HCT116 (cell line): ENCODE data around the gene PLOD2. TPM values are rescaled to one million over a fixed set of nuclear protein-coding genes. Genes with fewer than 3 reads are reported as not detected.

Experiments used
- ATAC-seq: fragments of 200-7000 bp; cut with Tn5 transposase; 2 replicates; pipeline ENCODE4 v1.9.1; 2020; ENCODE audit warnings: mild to moderate bottlenecking, moderate library complexity
- BruUV-seq: library from RNA; stranded (reverse); fragments of 400-500 nt; replicated peaks from 2 replicates; lab custom pipeline; 2021; lab: Mats Ljungman, UMichigan
- CTCF ChIA-PET: fragments of 300-600 bp; sonication (Branson Sonifier 250); formaldehyde crosslinking; loops from one replicate; lab custom pipeline; 2021; ENCODE audit warnings: antibody characterized with exemption; lab: Charles Lee
- POLR2A ChIA-PET: fragments of 300-600, 350-600 bp; sonication (Branson Sonifier 250); formaldehyde crosslinking; loops from one replicate; lab custom pipeline; 2021; ENCODE audit warnings: antibody characterized with exemption; lab: Charles Lee
- RAD21 ChIA-PET, 2 experiments: fragments of 300-600 bp; sonication (Branson Sonifier 250); formaldehyde crosslinking; loops; one replicate each; lab custom pipeline; 2023; ENCODE audit warnings: low total read pairs in 2 of 2; ENCODE audit not compliant: uncharacterized antibody in 2 of 2, unreplicated experiment in 2 of 2, low non-redundant PET in 1 of 2; lab: Charles Lee
- DNase-seq: peaks from one replicate; pipeline ENCODE4 v3.0.0-alpha.2; 2010; ENCODE audit warnings: low read depth, low spot score
- H2AFZ ChIP-seq: fragments of 200-600 bp; shearing (Covaris generic), sonication (generic); 2 replicates; pipeline ENCODE4 v1.6.1; 2017; ENCODE audit warnings: low read depth, mixed run types, mixed read lengths, antibody characterized with exemption, low read length; ENCODE audit not compliant: poor library complexity, severe bottlenecking
- H3K27ac ChIP-seq: 2 replicates; pipeline ENCODE4 v1.5.1; 2012; ENCODE audit warnings: low read depth, low read length
- H3K27me3 ChIP-seq: fragments of 200-600 bp; sonication (generic); 2 replicates; pipeline ENCODE4 v1.6.1; 2016; ENCODE audit warnings: mixed run types, low read length, mixed read lengths; ENCODE audit not compliant: insufficient read depth
- H3K36me3 ChIP-seq, 2 experiments: fragments of 200-500 bp in 1 of 2; fragments of 200-600 bp in 1 of 2; sonication (Bioruptor generic) in 1 of 2; sonication (generic) in 1 of 2; 2 replicates each; pipeline versions ENCODE4 v1.5.1 to v1.6.1; 2014 to 2016; ENCODE audit warnings: low read length in 2 of 2, inconsistent platforms in 1 of 2, mixed read lengths in 1 of 2, mixed run types in 1 of 2; ENCODE audit not compliant: insufficient read depth in 2 of 2, control insufficient read depth in 1 of 2
- H3K4me1 ChIP-seq, 2 experiments: fragments of 200-600 bp in 1 of 2; sonication (generic) in 1 of 2; 2 replicates each; pipeline versions ENCODE4 v1.5.1 to v1.6.1; 2012 to 2017; ENCODE audit warnings: low read length in 2 of 2, inconsistent platforms in 1 of 2, mild to moderate bottlenecking in 1 of 2, mixed read lengths in 1 of 2, mixed run types in 1 of 2, moderate library complexity in 1 of 2; ENCODE audit not compliant: insufficient read depth in 2 of 2, control insufficient read depth in 1 of 2
- H3K4me2 ChIP-seq: fragments of 200-600 bp; sonication (generic); 2 replicates; pipeline ENCODE4 v1.6.1; 2017; ENCODE audit warnings: mixed run types, low read length, mixed read lengths
- H3K4me3 ChIP-seq, 2 experiments: fragments of 200-600 bp in 1 of 2; sonication (generic) in 1 of 2; replicated peaks in 1 of 2; 2 replicates each; pipeline ENCODE4 v1.5.1; 2011 to 2016; ENCODE audit warnings: low read length in 2 of 2, control low read depth in 1 of 2, low read depth in 1 of 2, mild to moderate bottlenecking in 1 of 2, mixed read lengths in 1 of 2, mixed run types in 1 of 2
- H3K79me2 ChIP-seq: fragments of 200-600 bp; sonication (generic); 2 replicates; pipeline ENCODE4 v1.6.1; 2017; ENCODE audit warnings: mild to moderate bottlenecking, mixed run types, low read length, moderate library complexity, mixed read lengths; ENCODE audit not compliant: insufficient read depth
- H3K9ac ChIP-seq: fragments of 200-600 bp; sonication (generic); 2 replicates; pipeline ENCODE4 v1.6.1; 2016; ENCODE audit warnings: low read length, mixed read lengths
- H3K9me2 ChIP-seq: fragments of 200-600 bp; sonication (generic), shearing (Covaris generic); 2 replicates; pipeline ENCODE4 v1.6.1; 2017; ENCODE audit warnings: mixed run types, mild to moderate bottlenecking, moderate library complexity; ENCODE audit not compliant: insufficient read depth
- H3K9me3 ChIP-seq, 2 experiments: fragments of 200-500 bp in 1 of 2; fragments of 200-600 bp in 1 of 2; sonication (Bioruptor generic) in 1 of 2; sonication (generic) in 1 of 2; 2 replicates each; pipeline ENCODE4 v1.6.1; 2014 to 2017; ENCODE audit warnings: low read length in 2 of 2, mixed read lengths in 2 of 2, inconsistent platforms in 1 of 2, low read depth in 1 of 2, mild to moderate bottlenecking in 1 of 2, mixed run types in 1 of 2, moderate library complexity in 1 of 2; ENCODE audit not compliant: control insufficient read depth in 1 of 2, insufficient read depth in 1 of 2
- H4K20me1 ChIP-seq: fragments of 200-600 bp; sonication (generic), shearing (Covaris generic); 2 replicates; pipeline ENCODE4 v1.6.1; 2017; ENCODE audit warnings: mixed run types, mild to moderate bottlenecking, moderate library complexity; ENCODE audit not compliant: insufficient read depth
- ATF3 ChIP-seq: IDR thresholded peaks from 2 replicates; pipeline ENCODE4 v1.6.1; 2012
- CBX3 ChIP-seq: IDR thresholded peaks from 2 replicates; pipeline ENCODE4 v1.6.1; 2012; ENCODE audit warnings: low read depth
- CEBPB ChIP-seq: IDR thresholded peaks from 2 replicates; pipeline ENCODE4 v1.6.1; 2012; ENCODE audit warnings: low read depth
- CTCF ChIP-seq, 3 experiments: fragments of 200-600 bp in 1 of 3; sonication (generic) in 1 of 3; IDR thresholded peaks in 2 of 3; conservative IDR thresholded peaks in 1 of 3; 2 replicates each; pipeline ENCODE4 v1.5.1; 2012 to 2017; ENCODE audit warnings: low read depth in 2 of 3, low read length in 2 of 3, antibody characterized with exemption in 1 of 3, borderline replicate concordance in 1 of 3, control low read depth in 1 of 3, mild to moderate bottlenecking in 1 of 3, mixed read lengths in 1 of 3, mixed run types in 1 of 3, moderate library complexity in 1 of 3; ENCODE audit not compliant: insufficient read depth in 1 of 3
- EGR1 ChIP-seq: IDR thresholded peaks from 2 replicates; pipeline ENCODE4 v1.6.1; 2012; ENCODE audit warnings: low read depth
- ELF1 ChIP-seq: IDR thresholded peaks from 2 replicates; pipeline ENCODE4 v1.6.1; 2012; ENCODE audit warnings: low read depth, borderline replicate concordance
- EZH2 ChIP-seq: fragments of 200-600 bp; sonication (generic); IDR thresholded peaks from 2 replicates; pipeline ENCODE4 v1.6.1; 2017; ENCODE audit warnings: antibody characterized with exemption, mixed run types
- EZH2phosphoT487 ChIP-seq: fragments of 200-600 bp; IDR thresholded peaks from 2 replicates; pipeline ENCODE4 v1.6.1; 2018; ENCODE audit warnings: antibody characterized with exemption, borderline replicate concordance
- FOSL1 ChIP-seq: IDR thresholded peaks from 2 replicates; pipeline ENCODE4 v1.6.1; 2012; ENCODE audit warnings: low read depth
- JUND ChIP-seq: IDR thresholded peaks from 2 replicates; pipeline ENCODE4 v1.6.1; 2012
- MAX ChIP-seq: IDR thresholded peaks from 2 replicates; pipeline ENCODE4 v1.6.1; 2012
- POLR2A ChIP-seq: IDR thresholded peaks from 2 replicates; pipeline ENCODE4 v1.7.0; 2011; ENCODE audit warnings: borderline replicate concordance; ENCODE audit not compliant: insufficient read depth, insufficient read length; ENCODE audit errors: extremely low read depth
- RAD21 ChIP-seq: IDR thresholded peaks from 2 replicates; pipeline ENCODE4 v1.6.1; 2012; ENCODE audit warnings: low read depth, mild to moderate bottlenecking
- REST ChIP-seq: IDR thresholded peaks from 2 replicates; pipeline ENCODE4 v1.6.1; 2012; ENCODE audit warnings: low read depth
- SIN3A ChIP-seq: IDR thresholded peaks from 2 replicates; pipeline ENCODE4 v1.6.1; 2012; ENCODE audit warnings: low read depth
- SP1 ChIP-seq: IDR thresholded peaks from 2 replicates; pipeline ENCODE4 v1.6.1; 2012; ENCODE audit warnings: low read depth
- TCF7L2 ChIP-seq: IDR thresholded peaks from 2 replicates; pipeline ENCODE4 v1.7.0; 2011; ENCODE audit warnings: borderline replicate concordance, inconsistent platforms; ENCODE audit not compliant: insufficient read depth, insufficient read length; ENCODE audit errors: extremely low read depth
- ZBTB33 ChIP-seq: IDR thresholded peaks from 2 replicates; pipeline ENCODE4 v1.6.1; 2011; ENCODE audit warnings: mild to moderate bottlenecking, low read length, moderate library complexity; ENCODE audit not compliant: insufficient replicate concordance; ENCODE audit errors: extremely low read depth
- ZFX ChIP-seq: fragments of 450-650 bp; IDR thresholded peaks from 2 replicates; pipeline ENCODE4 v1.6.1; 2017
- ZNF274 ChIP-seq: fragments of 200-500 bp; sonication (Bioruptor generic); IDR thresholded peaks from 2 replicates; pipeline ENCODE4 v1.6.1; 2014; ENCODE audit warnings: mild to moderate bottlenecking, low read depth, low read length, inconsistent platforms
- intact Hi-C: fragments of 100-400 bp; cut with micrococcal nuclease; formaldehyde crosslinking; loops from 2 replicates; pipeline ENCODE4 v1.10.0; 2022
- total RNA-seq: library from RNA; stranded (reverse); gene quantifications from one replicate; pipeline ENCODE4 v1.2.1, GENCODE V29; 2021; ENCODE audit not compliant: unreplicated experiment

Gene PLOD2
- total RNA-seq, 1 experiment from 2014 or later, result 25.8 TPM

GRCh38 chr3:146181216-146181615, 20.2 kb upstream of the PLOD2 start:
- Histone ChIP-seq H3K4me1 (peaks cover 0 to 8% of the 10 kb centered on the region in 2 experiments; a peak in 2 of 4 replicates), H3K4me3 (no peak overlapping the region), H3K9me2 (no peaks in the 10 kb centered on the region), H3K36me3 (no peaks in the 10 kb centered on the region), H4K20me1 (no peaks in the 10 kb centered on the region), H3K27ac (no peak overlapping the region), H2AFZ (no peak overlapping the region), H3K4me2 (no peak overlapping the region), H3K9me3 (no peaks in the 10 kb centered on the region), H3K79me2 (no peaks in the 10 kb centered on the region), H3K9ac (no peak overlapping the region), H3K27me3 (no peaks in the 10 kb centered on the region)
- no peak for DNase-seq
- TF ChIP-seq EZH2phosphoT487, result no peak
- no peak for TF ChIP-seq ZFX
- no peak for TF ChIP-seq MAX
- no peak for TF ChIP-seq ELF1
- no peak for TF ChIP-seq FOSL1
- no peak for TF ChIP-seq TCF7L2
- TF ChIP-seq EZH2, result no peak
- no peak for TF ChIP-seq CBX3
- TF ChIP-seq CTCF (IDR thresholded peaks at IDR 0.05 in 2 of 3, conservative IDR thresholded peaks at IDR 0.05 in 1 of 3; ENCODE audit: borderline replicate concordance in 1 of 3, insufficient read depth in 1 of 3, low read depth in 2 of 3, low read length in 2 of 3), result no peak
- TF ChIP-seq SP1, result no peak
- no peak for TF ChIP-seq RAD21
- TF ChIP-seq CEBPB, result no peak
- no peak for TF ChIP-seq REST
- TF ChIP-seq POLR2A, result no peak
- no peak for TF ChIP-seq EGR1
- no peak for TF ChIP-seq JUND
- no peak for TF ChIP-seq ZNF274
- TF ChIP-seq ATF3, result no peak
- TF ChIP-seq ZBTB33, result no peak
- no peak for TF ChIP-seq SIN3A
- ChIA-PET RAD21 (no interaction called here), CTCF (no interaction called here), POLR2A (no interaction called here)
- ATAC-seq, result no peak
- intact Hi-C loops, result no loop called here
- BruUV-seq, result no TSS peak
